Omental fat pad (tissue), 4 donors: ENCODE results near the gene KIF21B. TPM values are rescaled to one million over a fixed set of nuclear protein-coding genes. Genes with fewer than 3 reads are reported as not detected.

Experiments used
- ATAC-seq: fragments of 150-250 bp; one replicate; pipeline ENCODE4 v1.9.1; 2016; ENCODE audit warnings: mild to moderate bottlenecking, moderate library complexity; ENCODE audit not compliant: low FRiP score
- DNase-seq: peaks from one replicate; pipeline ENCODE4 v3.0.0-alpha.2; 2019; ENCODE audit warnings: low spot score
- CTCF ChIP-seq, 3 donors: fragments of 450-650 bp; IDR thresholded peaks; one replicate each; pipeline ENCODE4 v1.5.1; 2016 to 2017; ENCODE audit warnings: antibody characterized with exemption in 3 of 3, mild to moderate bottlenecking in 3 of 3, moderate library complexity in 2 of 3
- total RNA-seq, 4 donors: library from RNA; depleted of rRNA; stranded (reverse); fragments of >200 nt; gene quantifications; one replicate each; pipeline ENCODE4 v1.1.0, GENCODE V29; 2016

KIF21B gene
- total RNA-seq, 4 donors from 2014 or later, result 0.93 to 6.1 (median 3.7) TPM

DNA sequence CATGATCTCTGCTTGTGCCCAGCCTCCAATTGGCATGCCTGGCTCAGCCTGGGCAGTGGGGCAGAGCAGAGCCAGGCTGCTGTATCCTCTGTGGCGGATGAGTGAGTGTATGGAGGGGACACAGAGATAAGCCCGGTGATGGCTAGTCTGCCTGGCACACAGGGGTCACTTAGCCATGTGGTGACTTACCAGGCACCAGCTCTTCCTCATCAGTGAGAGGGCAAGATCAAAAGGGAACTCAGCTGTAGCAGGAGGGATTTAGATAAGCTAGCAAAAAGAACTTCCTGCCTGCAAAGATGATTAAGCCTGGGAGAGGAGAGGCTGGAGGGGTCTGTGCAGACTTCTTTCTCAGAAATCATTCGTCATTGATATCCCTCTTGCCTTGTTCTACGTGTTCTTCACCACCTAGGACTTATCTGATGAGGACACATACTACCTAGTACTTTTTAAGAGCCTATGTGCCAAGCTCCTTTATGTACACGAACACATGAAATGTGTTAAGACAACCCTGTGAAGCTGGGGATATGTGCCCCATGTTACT, 7.9 kb downstream of the KIF21B start:
- no peak for ATAC-seq
- DNase-seq, result no peak
- no peak for TF ChIP-seq CTCF (IDR thresholded peaks at IDR 0.05)

DNA sequence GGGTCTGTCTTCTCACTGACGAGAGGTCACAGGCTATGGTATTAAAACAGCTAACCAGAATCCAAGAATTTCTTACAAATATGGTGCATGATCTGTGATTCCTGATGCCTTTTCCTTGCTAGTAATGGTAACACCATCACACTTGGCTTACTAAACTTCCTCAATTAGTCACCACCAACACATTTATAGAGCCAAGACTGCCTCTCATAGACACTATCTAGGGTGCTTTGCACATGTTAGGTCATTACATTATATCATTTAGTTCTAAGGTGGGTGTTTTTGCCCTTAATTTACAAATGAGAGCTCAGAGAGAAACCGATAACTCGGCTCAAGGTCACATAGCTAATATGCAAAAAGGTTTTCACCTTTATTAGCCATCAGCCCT, 8.7 kb downstream of the KIF21B start:
- ATAC-seq, result no peak
- no peak for DNase-seq
- no peak for TF ChIP-seq CTCF (IDR thresholded peaks at IDR 0.05)

- TF ChIP-seq CTCF (IDR thresholded peaks at IDR 0.05), result no peak
- DNase-seq (no peak), ATAC-seq (no peak)
These were observed 9.3 kb downstream of the KIF21B start for GRCh38 chr1:201013991-201014815.

- DNase-seq (no peak), ATAC-seq (no peak)
- TF ChIP-seq CTCF (IDR thresholded peaks at IDR 0.05), result no peak
These were observed 10.5 kb downstream of the KIF21B start for GRCh38 chr1:201013031-201013485.

DNA sequence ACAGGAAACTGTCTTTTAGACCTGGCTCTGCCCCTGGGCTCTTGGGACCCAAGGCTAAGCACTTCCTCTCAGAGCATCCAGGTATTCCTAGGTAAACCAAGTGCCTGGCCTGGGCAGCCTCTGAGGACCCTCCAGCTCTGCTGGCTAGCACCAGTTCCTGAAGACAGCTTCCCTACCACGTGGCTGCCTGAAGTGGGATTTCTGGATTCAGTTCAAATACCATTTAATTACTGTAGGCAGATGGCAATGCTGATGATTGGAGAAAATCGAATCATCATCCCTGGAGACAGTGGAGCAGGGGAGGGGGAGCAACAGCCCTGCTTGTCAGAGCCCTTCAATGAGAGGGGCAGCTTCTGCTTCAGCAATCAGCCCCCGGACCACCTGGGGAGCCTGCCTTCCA, 11.9 kb downstream of the KIF21B start:
- no peak for TF ChIP-seq CTCF (IDR thresholded peaks at IDR 0.05)
- DNase-seq, result no peak
- ATAC-seq, result no peak

DNA sequence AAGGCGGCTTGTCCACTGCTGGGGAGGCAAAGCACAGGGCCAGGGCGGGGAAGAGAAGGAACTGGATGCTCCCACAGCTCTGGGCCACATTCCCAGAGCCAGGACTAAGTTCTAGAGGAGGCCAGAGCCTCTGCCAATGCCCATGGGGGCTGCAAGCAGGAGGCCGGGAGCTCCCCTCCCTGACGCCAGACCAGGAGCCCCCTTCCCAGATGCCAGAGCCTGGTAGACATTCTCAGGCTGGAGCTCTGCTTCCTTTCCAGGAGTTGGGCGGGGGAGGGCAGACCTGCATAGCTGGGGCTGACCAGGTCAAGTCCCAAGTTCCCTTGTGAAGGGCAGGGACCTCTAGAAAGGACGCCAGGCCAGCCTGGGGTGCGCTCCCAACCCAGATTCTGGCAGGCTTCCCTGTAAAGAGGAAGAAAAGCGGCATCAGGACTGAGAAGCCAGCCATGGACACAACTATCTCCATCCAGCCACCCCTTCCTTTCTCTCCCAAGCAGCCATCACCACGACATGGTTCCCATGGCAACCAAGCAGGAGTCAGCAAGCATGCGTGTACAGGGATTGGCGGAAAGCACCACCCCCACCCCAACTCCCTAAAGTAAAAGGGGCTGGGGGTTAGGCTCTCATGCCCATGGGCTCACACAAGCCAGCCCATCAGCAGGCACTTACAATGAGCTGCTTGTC, 13.4 kb downstream of the KIF21B start:
- ATAC-seq (no peak), DNase-seq (no peak)
- no peak for TF ChIP-seq CTCF (IDR thresholded peaks at IDR 0.05)
